GM18873 (cell line): ENCODE measurements around the gene ATG5.

Experiments used
- ATAC-seq: cut with Tn5 transposase; IDR thresholded peaks from one replicate; pipeline ENCODE4 v1.9.1; 2021; ENCODE audit warnings: mild to moderate bottlenecking, moderate library complexity, moderate number of reproducible peaks; ENCODE audit not compliant: unreplicated experiment, low FRiP score

Gene ATG5

GRCh38 chr6:106186714-106187113 is 138.8 kb downstream of the ATG5 start:
- no peak for ATAC-seq

GRCh38 chr6:106186172-106186571 is 139.4 kb downstream of the ATG5 start:
- no peak for ATAC-seq

GRCh38 chr6:106185615-106186014 is 139.9 kb downstream of the ATG5 start:
- no peak for ATAC-seq

- no peak for ATAC-seq
Observed at GRCh38 chr6:106184629-106185028, 140.9 kb downstream of the ATG5 start.

- no peak for ATAC-seq
Observed at GRCh38 chr6:106183430-106183829, 142.1 kb downstream of the ATG5 start.

GRCh38 chr6:106182455-106182854 is 143.1 kb downstream of the ATG5 start:
- peak; percentile 84 for ATAC-seq

GRCh38 chr6:106181664-106182418 is 143.7 kb downstream of the ATG5 start:
- peak; percentile 41 for ATAC-seq

GRCh38 chr6:106180208-106180607 is 145.4 kb downstream of the ATG5 start:
- ATAC-seq: no peak

- ATAC-seq: no peak
Observed at GRCh38 chr6:106178900-106179299, 146.7 kb downstream of the ATG5 start.

- ATAC-seq: no peak
Observed at GRCh38 chr6:106177786-106178185, 147.8 kb downstream of the ATG5 start.

- ATAC-seq: no peak
Observed at GRCh38 chr6:106173124-106173879, 152.3 kb downstream of the ATG5 start.

GRCh38 chr6:106170030-106170791 is 155.3 kb downstream of the ATG5 start:
- no peak for ATAC-seq

GRCh38 chr6:106169517-106169916 is 156.0 kb downstream of the ATG5 start:
- ATAC-seq: no peak

- no peak for ATAC-seq
Observed at GRCh38 chr6:106168097-106168888, 157.3 kb downstream of the ATG5 start.

- peak; percentile 55 for ATAC-seq
Observed at GRCh38 chr6:106167096-106167814, 158.3 kb downstream of the ATG5 start.

- ATAC-seq: no peak
Observed at GRCh38 chr6:106165885-106166485, 159.6 kb downstream of the ATG5 start.

- peak; percentile 48 for ATAC-seq
Observed at GRCh38 chr6:106163966-106164877, 161.3 kb downstream of the ATG5 start.

GRCh38 chr6:106163446-106163965 is 162.1 kb downstream of the ATG5 start:
- ATAC-seq: peak; percentile 12
